Mammary epithelial cell (primary cell): ENCODE data around the gene SLC35F1.

ENCODE experiments used
- EZH2 ChIP-seq: IDR thresholded peaks from 2 replicates; pipeline ENCODE4 v1.6.1; 2012; ENCODE audit warnings: low read length, inconsistent platforms, borderline replicate concordance
- TF ChIP-seq, protein P1 (sequence below), 2 donors: IDR thresholded peaks in 1 of 2; conservative IDR thresholded peaks in 1 of 2; 2 replicates each; pipeline ENCODE4 v1.5.1; 2011 to 2012; ENCODE audit warnings: inconsistent platforms in 2 of 2, low read length in 2 of 2, mild to moderate bottlenecking in 2 of 2, control low read depth in 1 of 2, low read depth in 1 of 2; ENCODE audit not compliant: insufficient read depth in 1 of 2; ENCODE audit errors: extremely low read depth in 1 of 2

DNA sequence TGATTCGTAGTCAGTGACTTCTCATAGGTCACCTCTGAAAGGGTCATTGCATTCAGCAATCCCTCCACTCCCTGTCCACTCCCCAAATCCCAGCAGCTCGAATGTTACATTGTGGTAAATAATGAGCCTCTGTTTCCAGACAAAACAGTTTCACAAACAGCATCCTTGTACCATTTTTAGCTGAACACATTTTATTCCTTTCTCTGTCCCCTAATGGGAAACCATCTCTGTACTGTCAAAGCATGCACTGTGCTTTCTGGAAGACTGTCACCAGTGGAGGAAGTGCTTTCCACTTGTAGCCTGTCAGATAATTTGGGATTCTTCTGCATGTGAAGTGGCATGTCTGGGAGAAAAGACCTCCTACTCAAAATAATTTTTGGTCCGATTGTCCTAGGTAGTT is 82.0 kb downstream of the SLC35F1 start:
- TF ChIP-seq, protein P1, sequence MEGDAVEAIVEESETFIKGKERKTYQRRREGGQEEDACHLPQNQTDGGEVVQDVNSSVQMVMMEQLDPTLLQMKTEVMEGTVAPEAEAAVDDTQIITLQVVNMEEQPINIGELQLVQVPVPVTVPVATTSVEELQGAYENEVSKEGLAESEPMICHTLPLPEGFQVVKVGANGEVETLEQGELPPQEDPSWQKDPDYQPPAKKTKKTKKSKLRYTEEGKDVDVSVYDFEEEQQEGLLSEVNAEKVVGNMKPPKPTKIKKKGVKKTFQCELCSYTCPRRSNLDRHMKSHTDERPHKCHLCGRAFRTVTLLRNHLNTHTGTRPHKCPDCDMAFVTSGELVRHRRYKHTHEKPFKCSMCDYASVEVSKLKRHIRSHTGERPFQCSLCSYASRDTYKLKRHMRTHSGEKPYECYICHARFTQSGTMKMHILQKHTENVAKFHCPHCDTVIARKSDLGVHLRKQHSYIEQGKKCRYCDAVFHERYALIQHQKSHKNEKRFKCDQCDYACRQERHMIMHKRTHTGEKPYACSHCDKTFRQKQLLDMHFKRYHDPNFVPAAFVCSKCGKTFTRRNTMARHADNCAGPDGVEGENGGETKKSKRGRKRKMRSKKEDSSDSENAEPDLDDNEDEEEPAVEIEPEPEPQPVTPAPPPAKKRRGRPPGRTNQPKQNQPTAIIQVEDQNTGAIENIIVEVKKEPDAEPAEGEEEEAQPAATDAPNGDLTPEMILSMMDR (conservative IDR thresholded peaks at IDR 0.05 in 1 of 2, IDR thresholded peaks at IDR 0.05 in 1 of 2; ENCODE audit: extremely low read depth in 1 of 2, insufficient read depth in 1 of 2, low read depth in 1 of 2, low read length in 2 of 2): no peak
- TF ChIP-seq EZH2: no peak
